ENCODE measurements around the gene PKHD1.

Gene PKHD1

DNA sequence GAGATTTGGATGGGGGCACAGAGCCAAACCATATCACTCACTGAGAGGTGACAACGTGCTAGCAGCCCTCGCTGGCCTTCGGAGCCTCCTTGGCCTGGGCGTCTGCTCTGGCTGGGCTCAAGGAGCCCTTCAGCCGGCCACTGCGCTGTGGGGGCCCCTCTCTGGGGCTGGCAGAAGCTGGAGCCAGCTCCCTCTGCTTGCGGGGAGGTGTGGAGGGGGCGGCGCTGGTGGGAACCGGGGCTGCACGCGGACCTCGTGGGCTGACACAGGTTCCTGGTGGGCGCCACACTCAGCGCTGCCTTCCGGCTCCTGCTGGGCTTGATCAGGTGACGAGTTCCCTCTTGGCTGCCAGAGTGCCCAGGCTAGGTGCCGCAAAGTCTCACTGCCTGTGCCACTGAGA is 489.2 kb downstream of the PKHD1 start:
- ATAC-seq (ENCODE audit: low read depth) (no peak), DNase-seq (ENCODE audit: low spot score in 2 of 2) (no peak)
- Mint-ChIP-seq H3K4me3 (no peak overlapping the region), H3K27ac (no peak overlapping the region), H3K27me3 (no peaks in the 10 kb centered on the region), H3K4me1 (no peaks in the 10 kb centered on the region), H3K9me3 (peaks cover 11% of the 10 kb centered on the region), H3K36me3 (no peaks in the 10 kb centered on the region)

DNA sequence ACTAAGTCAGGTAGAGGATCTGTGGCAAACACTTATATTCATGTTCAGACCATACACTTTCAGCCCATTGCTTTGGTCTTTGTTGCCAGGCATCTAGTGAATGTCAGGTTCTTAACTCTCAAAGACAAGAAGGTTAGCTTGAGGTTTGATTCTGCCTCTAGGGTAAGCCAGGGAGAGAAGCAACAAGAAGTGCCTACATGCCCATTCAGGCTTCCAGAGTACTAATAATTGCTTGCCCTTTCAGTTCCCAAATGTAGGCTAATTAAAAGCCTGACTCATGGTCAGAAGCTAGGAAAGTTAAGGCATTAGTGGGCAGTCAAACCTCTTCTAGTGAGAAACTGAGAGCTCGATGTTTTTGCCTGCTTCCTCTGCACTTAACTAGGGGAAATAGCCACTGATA is 492.4 kb downstream of the PKHD1 start:
- Mint-ChIP-seq H3K27ac (no peak overlapping the region), H3K4me1 (no peaks in the 10 kb centered on the region), H3K4me3 (no peak overlapping the region), H3K9me3 (peaks cover 8% of the 10 kb centered on the region), H3K36me3 (no peaks in the 10 kb centered on the region), H3K27me3 (no peaks in the 10 kb centered on the region)
- DNase-seq (ENCODE audit: low spot score in 2 of 2) (no peak), ATAC-seq (ENCODE audit: low read depth) (no peak)

DNA sequence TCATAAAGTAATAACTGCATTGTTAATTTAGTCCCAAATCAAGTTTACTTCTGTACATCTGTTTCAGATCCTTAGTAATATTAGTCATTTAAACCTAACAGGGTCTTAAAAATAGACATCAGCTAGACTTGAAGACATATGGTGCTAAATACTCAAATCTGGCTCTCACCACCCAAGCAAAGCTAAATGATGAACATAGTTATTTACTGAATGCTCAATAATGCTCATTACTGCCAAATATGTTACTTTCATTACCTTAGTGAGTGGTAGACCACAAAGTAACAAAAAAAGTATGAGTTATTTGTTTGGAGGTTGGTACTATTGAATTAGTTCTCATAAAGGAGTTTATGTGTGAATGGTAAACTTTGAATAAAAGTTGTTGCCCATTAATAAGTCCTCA is 502.1 kb downstream of the PKHD1 start:
- Mint-ChIP-seq H3K36me3 (no peaks in the 10 kb centered on the region), H3K27ac (no peak overlapping the region), H3K9me3 (peaks cover 7% of the 10 kb centered on the region), H3K27me3 (peaks cover 3% of the 10 kb centered on the region), H3K4me1 (no peaks in the 10 kb centered on the region), H3K4me3 (no peak overlapping the region)
- DNase-seq (ENCODE audit: low spot score in 2 of 2) (no peak), ATAC-seq (ENCODE audit: low read depth) (no peak)

DNA sequence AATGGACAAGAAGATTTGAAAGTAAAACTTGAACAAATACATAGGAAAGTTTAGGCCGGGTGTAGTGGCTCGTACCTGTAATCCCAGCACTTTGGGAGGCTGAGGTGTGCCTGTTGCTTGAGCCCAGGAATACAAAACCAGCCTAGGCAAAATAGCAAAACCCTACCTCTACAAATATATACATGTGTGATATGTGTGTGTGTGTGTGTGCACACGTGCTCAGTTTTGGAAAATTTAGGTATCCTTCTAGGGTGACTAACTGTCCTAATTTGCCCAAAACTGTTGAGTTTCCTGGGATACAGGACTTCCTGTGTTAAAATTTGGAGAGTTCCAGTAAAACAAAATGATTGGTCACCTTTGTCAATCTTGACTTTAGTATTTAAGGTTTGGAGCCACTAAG is 503.2 kb downstream of the PKHD1 start:
- no peaks in the 10 kb centered on the region for H3K4me1 Mint-ChIP-seq
- DNase-seq (ENCODE audit: low spot score in 2 of 2) (no peak), ATAC-seq (ENCODE audit: low read depth) (no peak)
- H3K27me3 Mint-ChIP-seq = peaks cover 3% of the 10 kb centered on the region
- H3K36me3 Mint-ChIP-seq = no peaks in the 10 kb centered on the region
- no peak overlapping the region for H3K27ac Mint-ChIP-seq
- peaks cover 7% of the 10 kb centered on the region for H3K9me3 Mint-ChIP-seq
- H3K4me3 Mint-ChIP-seq = no peak overlapping the region

DNA sequence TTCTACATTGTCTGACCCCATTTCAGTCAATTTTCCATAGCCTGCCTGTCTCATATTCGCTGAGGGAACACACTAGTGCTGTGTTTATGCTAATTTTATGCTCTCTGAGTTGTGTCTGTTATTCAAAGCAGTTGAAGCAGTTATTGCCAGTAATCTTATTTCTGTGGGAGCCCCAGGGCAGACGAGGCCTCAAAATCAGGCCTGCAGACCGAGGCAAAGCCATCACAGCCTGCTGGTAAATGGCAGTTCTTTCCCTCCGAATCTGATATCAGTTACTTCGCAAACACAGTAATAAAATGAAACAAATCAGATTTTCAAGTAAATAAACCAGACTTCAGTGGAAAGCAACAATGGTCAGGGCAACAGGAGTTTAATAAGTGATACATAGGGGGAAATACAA is 508.4 kb downstream of the PKHD1 start:
- Mint-ChIP-seq H3K27ac (no peak overlapping the region), H3K9me3 (peaks cover 8% of the 10 kb centered on the region), H3K36me3 (no peaks in the 10 kb centered on the region), H3K4me3 (no peak overlapping the region), H3K27me3 (peaks cover 3% of the 10 kb centered on the region), H3K4me1 (no peaks in the 10 kb centered on the region)
- no peak for ATAC-seq (ENCODE audit: low read depth)
- DNase-seq (ENCODE audit: low spot score in 2 of 2) = no peak

DNA sequence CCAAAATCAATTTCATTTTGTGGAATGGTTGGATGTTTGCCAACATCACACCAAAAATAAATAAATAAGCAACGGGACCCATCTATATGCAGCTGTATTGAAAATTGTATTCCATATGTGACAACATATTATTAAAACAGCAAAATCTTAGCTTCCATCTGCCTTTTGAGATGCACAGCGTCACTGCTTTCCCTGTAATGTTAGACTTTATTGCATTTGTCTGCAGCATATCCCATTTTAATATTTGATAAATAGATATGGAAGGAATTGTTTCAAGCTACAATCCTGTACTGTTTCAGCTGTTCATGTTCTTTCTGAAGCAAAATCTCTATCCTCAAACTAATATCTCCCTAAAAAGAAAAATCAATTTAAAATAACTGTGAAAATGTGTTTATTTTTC is 509.1 kb downstream of the PKHD1 start:
- H3K9me3 Mint-ChIP-seq = peaks cover 10% of the 10 kb centered on the region
- H3K27me3 Mint-ChIP-seq = peaks cover 3% of the 10 kb centered on the region
- ATAC-seq (ENCODE audit: low read depth) (no peak), DNase-seq (ENCODE audit: low spot score in 2 of 2) (no peak)
- no peak overlapping the region for H3K27ac Mint-ChIP-seq
- H3K4me1 Mint-ChIP-seq = no peaks in the 10 kb centered on the region
- H3K4me3 Mint-ChIP-seq = no peak overlapping the region
- H3K36me3 Mint-ChIP-seq = no peaks in the 10 kb centered on the region

DNA sequence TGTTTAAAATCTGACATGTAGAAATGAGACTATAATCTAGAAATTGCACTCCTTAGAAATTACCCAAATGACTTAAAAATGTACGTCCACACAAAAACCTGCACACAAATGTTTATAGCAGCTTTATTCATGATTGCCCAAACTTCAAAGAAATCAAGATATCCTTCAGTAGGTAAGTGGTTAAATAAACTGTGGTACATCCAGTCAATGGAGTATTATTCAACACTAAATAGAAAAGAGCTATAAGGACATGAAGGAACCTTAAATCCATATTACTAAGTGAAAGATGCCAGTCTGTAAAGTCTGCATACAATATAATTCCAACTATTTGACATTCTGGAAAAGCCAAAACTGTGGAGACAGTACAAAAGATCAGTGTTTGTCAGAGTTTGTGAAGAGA is 513.4 kb downstream of the PKHD1 start:
- ATAC-seq (ENCODE audit: low read depth) = no peak
- peaks cover 5% of the 10 kb centered on the region for H3K9me3 Mint-ChIP-seq
- no peaks in the 10 kb centered on the region for H3K36me3 Mint-ChIP-seq
- no peak overlapping the region for H3K4me3 Mint-ChIP-seq
- DNase-seq (ENCODE audit: low spot score in 2 of 2) = no peak
- no peaks in the 10 kb centered on the region for H3K4me1 Mint-ChIP-seq
- no peaks in the 10 kb centered on the region for H3K27me3 Mint-ChIP-seq
- no peak overlapping the region for H3K27ac Mint-ChIP-seq

DNA sequence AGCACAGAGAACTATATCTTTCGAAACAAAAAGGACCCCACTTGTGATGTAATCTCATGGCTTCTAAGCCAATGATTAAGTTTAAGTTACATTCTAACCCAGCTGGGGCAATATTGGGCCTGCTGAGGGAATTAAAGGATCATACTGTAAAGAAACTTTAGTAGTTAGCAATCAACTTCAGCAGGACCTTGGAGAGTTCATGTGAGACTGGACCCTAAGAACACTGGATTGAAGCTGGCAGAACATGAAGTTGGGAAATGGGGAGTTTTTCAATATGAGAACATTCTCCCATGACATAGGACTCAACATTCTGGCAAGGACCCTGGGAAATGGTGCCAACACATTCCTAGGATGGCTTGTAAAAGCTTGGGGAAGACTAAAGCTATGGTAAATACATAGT is 516.2 kb downstream of the PKHD1 start:
- Mint-ChIP-seq H3K27me3 (no peaks in the 10 kb centered on the region), H3K9me3 (peaks cover 1% of the 10 kb centered on the region), H3K4me3 (no peak overlapping the region), H3K27ac (no peak overlapping the region), H3K4me1 (no peaks in the 10 kb centered on the region), H3K36me3 (no peaks in the 10 kb centered on the region)
- DNase-seq (ENCODE audit: low spot score in 2 of 2) (no peak), ATAC-seq (ENCODE audit: low read depth) (no peak)

DNA sequence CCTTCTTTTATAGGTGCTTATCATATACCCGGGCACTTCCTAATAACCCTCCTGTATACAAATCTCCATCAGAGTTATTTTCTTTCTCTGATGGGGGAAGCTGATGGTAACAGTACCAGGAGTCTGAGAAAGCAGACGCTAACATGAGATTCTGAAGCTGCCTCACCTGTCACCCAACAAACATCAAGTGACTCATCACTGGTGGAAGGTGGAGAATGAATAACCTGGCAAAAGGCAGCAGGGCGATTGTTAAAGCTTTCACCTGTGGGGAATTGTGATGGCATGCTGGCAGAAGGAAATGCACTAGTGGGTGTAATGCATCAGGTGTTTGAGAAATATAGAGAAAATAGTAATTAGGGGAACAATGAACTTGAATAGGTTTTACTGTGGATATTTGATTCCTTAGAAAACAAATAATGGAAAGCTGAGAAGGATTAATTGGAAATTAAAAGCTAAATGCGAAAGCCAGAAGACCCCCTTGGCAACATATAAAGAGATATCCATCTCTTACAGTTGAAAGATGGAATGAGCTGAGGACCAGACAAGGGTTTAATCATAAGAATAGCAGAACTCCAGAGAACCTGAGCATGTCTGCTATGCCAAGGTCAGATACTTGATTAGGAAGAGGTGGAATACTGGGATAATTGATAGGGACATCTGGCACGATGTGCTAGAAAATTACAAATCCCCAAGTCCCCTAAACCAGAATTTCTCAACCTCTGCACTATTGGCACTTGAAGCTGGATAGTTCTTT is 517.1 kb downstream of the PKHD1 start:
- Mint-ChIP-seq H3K36me3 (no peaks in the 10 kb centered on the region), H3K27me3 (no peaks in the 10 kb centered on the region), H3K9me3 (peaks cover 1% of the 10 kb centered on the region), H3K4me3 (no peak overlapping the region), H3K27ac (no peak overlapping the region), H3K4me1 (no peaks in the 10 kb centered on the region)
- no peak for DNase-seq (ENCODE audit: low spot score in 2 of 2)
- no peak for ATAC-seq (ENCODE audit: low read depth)

DNA sequence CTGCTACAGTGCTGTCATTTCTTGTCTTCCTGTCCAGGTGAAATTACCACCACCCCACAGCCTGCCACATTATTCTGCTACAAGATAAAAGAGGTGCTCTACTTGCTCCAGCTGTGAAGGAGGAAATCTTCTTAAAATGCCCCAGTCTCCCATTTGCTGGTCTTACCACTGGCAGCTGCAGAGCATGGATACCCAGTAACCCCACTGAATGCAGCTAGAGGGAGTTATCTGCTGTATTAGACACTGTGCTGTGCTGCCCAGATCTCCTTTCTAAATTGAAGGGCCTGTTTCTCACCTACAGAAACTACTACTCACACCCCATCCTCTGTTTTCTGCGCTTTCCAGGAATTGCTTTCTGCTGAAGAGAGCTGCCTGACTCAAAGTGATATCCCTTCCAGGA is 517.8 kb downstream of the PKHD1 start:
- no peak for ATAC-seq (ENCODE audit: low read depth)
- DNase-seq (ENCODE audit: low spot score in 2 of 2) = no peak
- Mint-ChIP-seq H3K4me1 (no peaks in the 10 kb centered on the region), H3K9me3 (peaks cover 1% of the 10 kb centered on the region), H3K36me3 (no peaks in the 10 kb centered on the region), H3K27ac (no peak overlapping the region), H3K4me3 (no peak overlapping the region), H3K27me3 (no peaks in the 10 kb centered on the region)

DNA sequence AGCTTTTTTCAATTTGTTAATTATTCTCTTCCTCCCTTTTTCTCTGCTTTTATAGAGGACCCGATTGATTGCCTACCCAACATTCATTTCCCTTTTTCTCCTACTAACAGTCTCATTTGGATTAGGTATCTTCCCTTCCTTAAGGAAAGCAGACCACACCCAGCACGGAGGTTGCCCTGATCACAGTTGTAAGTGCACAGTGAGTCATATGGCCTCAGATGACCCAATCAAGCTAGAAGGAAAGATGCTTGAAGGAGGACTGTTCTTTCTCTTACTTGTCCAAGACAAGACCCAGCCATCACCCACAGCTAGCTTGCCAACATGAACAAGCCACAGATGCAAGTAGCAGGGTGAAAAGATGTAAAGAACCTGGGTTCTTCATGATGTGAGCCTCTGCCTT is 518.6 kb downstream of the PKHD1 start:
- DNase-seq (ENCODE audit: low spot score in 2 of 2) (no peak), ATAC-seq (ENCODE audit: low read depth) (no peak)
- Mint-ChIP-seq H3K4me3 (no peak overlapping the region), H3K36me3 (no peaks in the 10 kb centered on the region), H3K4me1 (no peaks in the 10 kb centered on the region), H3K9me3 (no peaks in the 10 kb centered on the region), H3K27me3 (no peaks in the 10 kb centered on the region), H3K27ac (no peak overlapping the region)

DNA sequence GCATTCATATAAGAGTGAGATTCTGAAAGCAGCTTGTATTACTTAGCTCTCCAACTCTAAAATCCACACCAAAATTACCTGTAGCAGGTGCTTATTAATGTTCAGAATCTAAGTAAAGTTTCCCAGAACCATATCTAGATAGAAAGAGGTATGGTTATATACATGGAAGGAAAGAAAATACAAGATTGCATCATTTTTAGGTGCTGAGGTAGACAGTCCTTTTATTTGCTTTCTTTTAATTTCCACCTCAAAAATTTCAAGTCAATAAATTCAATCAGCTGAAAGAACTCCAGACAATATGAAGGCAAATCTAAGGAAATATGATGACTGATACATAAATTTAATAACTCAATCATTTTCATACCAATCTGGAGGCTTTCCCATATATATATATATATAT is 521.9 kb downstream of the PKHD1 start:
- H3K36me3 Mint-ChIP-seq = no peaks in the 10 kb centered on the region
- H3K4me3 Mint-ChIP-seq = no peak overlapping the region
- H3K4me1 Mint-ChIP-seq = peaks cover 5% of the 10 kb centered on the region
- H3K27ac Mint-ChIP-seq = no peak overlapping the region
- H3K27me3 Mint-ChIP-seq = no peaks in the 10 kb centered on the region
- peaks cover 2% of the 10 kb centered on the region for H3K9me3 Mint-ChIP-seq
- no peak for DNase-seq (ENCODE audit: low spot score in 2 of 2)
- ATAC-seq (ENCODE audit: low read depth) = no peak

Measured in memory B cell (primary cell).